Endothelial cell of umbilical vein (primary cell): ENCODE measurements around the gene METTL16.

ENCODE experiments used
- CTCF ChIP-seq, 2 donors: IDR thresholded peaks; 1 replicate in 1 of 2; 2 replicates in 1 of 2; pipeline ENCODE4 v1.5.1; 2011; ENCODE audit warnings: low read length in 2 of 2, mild to moderate bottlenecking in 2 of 2, moderate library complexity in 2 of 2, control low read depth in 1 of 2, inconsistent platforms in 1 of 2, low read depth in 1 of 2; ENCODE audit not compliant: insufficient read depth in 1 of 2; ENCODE audit errors: extremely low read depth in 1 of 2
- MYC ChIP-seq: IDR thresholded peaks from one replicate; pipeline ENCODE4 v1.6.1; 2011; ENCODE audit warnings: mild to moderate bottlenecking, low read depth, low read length
- POLR2A ChIP-seq: IDR thresholded peaks from 2 replicates; pipeline ENCODE4 v1.6.1; 2012; ENCODE audit warnings: low read depth, mild to moderate bottlenecking, control low read depth, low read length
- POLR2AphosphoS5 ChIP-seq: IDR thresholded peaks from 2 replicates; pipeline ENCODE4 v1.6.1; 2012; ENCODE audit warnings: low read depth, mild to moderate bottlenecking, control low read depth, low read length, moderate library complexity; ENCODE audit not compliant: insufficient read depth

DNA sequence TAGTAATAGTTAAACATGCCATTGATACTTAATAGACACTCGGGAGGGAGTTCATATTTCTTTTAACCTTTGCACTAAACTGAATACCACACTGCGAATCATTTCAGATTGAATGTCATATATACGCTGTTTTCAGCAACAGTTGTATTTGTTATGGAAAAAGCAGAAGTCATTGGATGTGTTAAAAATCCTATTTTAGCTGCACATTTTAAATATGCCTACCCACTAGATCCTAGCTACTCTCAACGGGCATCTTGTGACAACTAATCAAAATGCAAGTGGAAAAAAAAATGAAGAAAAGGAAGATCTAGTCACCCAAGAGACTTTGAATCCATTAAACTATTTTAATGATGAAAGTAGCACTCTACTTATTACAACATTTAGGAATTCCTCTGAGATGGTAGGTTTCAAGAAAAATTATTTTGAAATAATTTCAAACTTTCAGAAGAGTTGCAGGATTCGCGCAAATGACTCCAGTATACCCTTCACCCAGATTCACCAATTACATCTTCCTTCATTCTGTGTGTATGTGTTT is 59.4 kb downstream of the METTL16 start:
- TF ChIP-seq CTCF (IDR thresholded peaks at IDR 0.05; ENCODE audit: extremely low read depth in 1 of 2, insufficient read depth in 1 of 2, low read depth in 1 of 2, low read length in 2 of 2) (no peak), MYC (no peak), POLR2A (no peak), POLR2AphosphoS5 (no peak)
